Lower lobe of right lung (tissue), 2 donors: ENCODE measurements around the gene KRT32. TPM values are rescaled to one million over a fixed set of nuclear protein-coding genes. Genes with fewer than 3 reads are reported as not detected.
A peak's percentile ranks its signal among the peaks of the same experiment; 100 is the strongest.

Experiments used
- ATAC-seq, 2 donors: fragments of 200-7000 bp; cut with Tn5 transposase; one replicate each; pipeline ENCODE4 v1.9.1; 2020 to 2022; ENCODE audit warnings: mild to moderate bottlenecking in 2 of 2, moderate library complexity in 2 of 2
- DNase-seq: peaks from one replicate; pipeline ENCODE4 v3.0.0-alpha.2; 2020
- H3K27ac ChIP-seq: fragments of 200-600 bp; one replicate; pipeline ENCODE4 v1.8.0; 2022
- H3K27me3 ChIP-seq: fragments of 200-600 bp; one replicate; pipeline ENCODE4 v1.8.0; 2022; ENCODE audit warnings: low read depth
- H3K36me3 ChIP-seq: fragments of 200-600 bp; one replicate; pipeline ENCODE4 v1.8.0; 2022; ENCODE audit warnings: mild to moderate bottlenecking
- H3K4me1 ChIP-seq: fragments of 200-600 bp; one replicate; pipeline ENCODE4 v1.8.0; 2022
- H3K4me3 ChIP-seq: fragments of 200-600 bp; one replicate; pipeline ENCODE4 v1.8.0; 2022; ENCODE audit warnings: mild to moderate bottlenecking
- H3K9me3 ChIP-seq: fragments of 200-600 bp; one replicate; pipeline ENCODE4 v1.8.0; 2022
- intact Hi-C: fragments of 100-400 bp; cut with DNase I; formaldehyde crosslinking; loops from one replicate; pipeline ENCODE4 v1.11.0; 2022
- total RNA-seq: library from RNA; stranded (reverse); fragmentation: NEBNext Ultra II Directional; extraction: Animal tissue kit (Norgen Biotek cat#: 25700); gene quantifications from one replicate; pipeline ENCODE4 v1.2.1, GENCODE V29; 2021
- TF ChIP-seq, protein P1 (sequence below): fragments of 200-600 bp; IDR thresholded peaks from one replicate; pipeline ENCODE4 v1.8.0; 2022; ENCODE audit warnings: antibody characterized with exemption, mild to moderate bottlenecking
- donor health status: DM: no; HTN: yes; CAD: no; lungs with severe emphysema.

Gene KRT32
- total RNA-seq, 1 donor from 2014 or later: not detected

- Histone ChIP-seq H3K4me3 (no peak overlapping the region), H3K4me1 (no peaks in the 10 kb centered on the region), H3K27ac (no peak overlapping the region), H3K27me3 (no peaks in the 10 kb centered on the region), H3K9me3 (no peaks in the 10 kb centered on the region), H3K36me3 (no peaks in the 10 kb centered on the region)
- TF ChIP-seq, protein P1, sequence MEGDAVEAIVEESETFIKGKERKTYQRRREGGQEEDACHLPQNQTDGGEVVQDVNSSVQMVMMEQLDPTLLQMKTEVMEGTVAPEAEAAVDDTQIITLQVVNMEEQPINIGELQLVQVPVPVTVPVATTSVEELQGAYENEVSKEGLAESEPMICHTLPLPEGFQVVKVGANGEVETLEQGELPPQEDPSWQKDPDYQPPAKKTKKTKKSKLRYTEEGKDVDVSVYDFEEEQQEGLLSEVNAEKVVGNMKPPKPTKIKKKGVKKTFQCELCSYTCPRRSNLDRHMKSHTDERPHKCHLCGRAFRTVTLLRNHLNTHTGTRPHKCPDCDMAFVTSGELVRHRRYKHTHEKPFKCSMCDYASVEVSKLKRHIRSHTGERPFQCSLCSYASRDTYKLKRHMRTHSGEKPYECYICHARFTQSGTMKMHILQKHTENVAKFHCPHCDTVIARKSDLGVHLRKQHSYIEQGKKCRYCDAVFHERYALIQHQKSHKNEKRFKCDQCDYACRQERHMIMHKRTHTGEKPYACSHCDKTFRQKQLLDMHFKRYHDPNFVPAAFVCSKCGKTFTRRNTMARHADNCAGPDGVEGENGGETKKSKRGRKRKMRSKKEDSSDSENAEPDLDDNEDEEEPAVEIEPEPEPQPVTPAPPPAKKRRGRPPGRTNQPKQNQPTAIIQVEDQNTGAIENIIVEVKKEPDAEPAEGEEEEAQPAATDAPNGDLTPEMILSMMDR: no peak
- DNase-seq: no peak
- no peak for ATAC-seq
- intact Hi-C loops: no loop called here
Measured at GRCh38 chr17:41511716-41512115, 44.5 kb upstream of the KRT32 start.

- H3K4me1 ChIP-seq: no peaks in the 10 kb centered on the region
- H3K4me3 ChIP-seq: no peak overlapping the region
- H3K27me3 ChIP-seq: no peaks in the 10 kb centered on the region
- H3K9me3 ChIP-seq: no peaks in the 10 kb centered on the region
- peak; percentile 55 to 64 for ATAC-seq
- no peaks in the 10 kb centered on the region for H3K36me3 ChIP-seq
- TF ChIP-seq, protein P1: no peak
- DNase-seq: no peak
- no peak overlapping the region for H3K27ac ChIP-seq
- intact Hi-C loops: no loop called here
Measured at GRCh38 chr17:41511116-41511515, 43.9 kb upstream of the KRT32 start.

GRCh38 chr17:41510251-41511065 lies 43.3 kb upstream of the KRT32 start:
- no peaks in the 10 kb centered on the region for H3K36me3 ChIP-seq
- TF ChIP-seq, protein P1: no peak
- no peaks in the 10 kb centered on the region for H3K4me1 ChIP-seq
- H3K4me3 ChIP-seq: no peak overlapping the region
- no peaks in the 10 kb centered on the region for H3K27me3 ChIP-seq
- intact Hi-C loops: no loop called here
- ATAC-seq (no peak), DNase-seq (no peak)
- H3K27ac ChIP-seq: no peak overlapping the region
- no peaks in the 10 kb centered on the region for H3K9me3 ChIP-seq

DNA sequence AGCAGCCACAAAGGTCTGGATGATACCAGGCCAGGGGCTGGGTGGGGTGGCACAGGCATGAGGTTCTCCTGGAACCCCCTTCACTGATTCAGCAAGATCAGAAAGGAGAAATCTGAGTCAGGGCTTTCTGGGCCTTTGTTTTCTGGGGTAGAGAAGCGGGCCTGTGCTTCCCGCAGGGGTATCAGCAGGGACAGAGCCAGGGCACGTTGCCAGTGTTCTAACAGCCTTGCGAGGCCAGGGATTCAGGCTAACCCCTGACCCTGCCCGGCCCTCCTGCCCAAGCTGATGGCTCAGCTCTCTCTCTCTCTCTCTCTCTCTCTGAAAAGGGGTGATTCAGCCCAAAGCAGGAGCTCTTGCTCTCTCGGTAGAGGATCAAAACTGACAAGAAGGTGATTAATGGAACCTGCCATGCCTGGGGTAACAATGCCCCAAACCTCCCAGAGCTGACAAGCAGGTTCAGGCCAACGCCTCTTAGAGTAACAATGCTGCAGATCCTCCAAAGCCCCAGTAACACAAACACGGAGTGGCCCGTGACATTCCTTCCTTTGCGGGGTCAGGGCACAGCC lies 40.2 kb upstream of the KRT32 start:
- H3K27ac ChIP-seq: peak overlapping the region; percentile 69
- H3K4me3 ChIP-seq: no peak overlapping the region
- no peaks in the 10 kb centered on the region for H3K9me3 ChIP-seq
- intact Hi-C loops: no loop called here
- DNase-seq (no peak), ATAC-seq (no peak)
- H3K36me3 ChIP-seq: no peaks in the 10 kb centered on the region
- H3K4me1 ChIP-seq: no peaks in the 10 kb centered on the region
- TF ChIP-seq, protein P1: no peak
- no peaks in the 10 kb centered on the region for H3K27me3 ChIP-seq

- Histone ChIP-seq H3K27ac (peak overlapping the region; percentile 69), H3K4me1 (no peaks in the 10 kb centered on the region), H3K4me3 (no peak overlapping the region), H3K27me3 (no peaks in the 10 kb centered on the region), H3K36me3 (no peaks in the 10 kb centered on the region), H3K9me3 (no peaks in the 10 kb centered on the region)
- peak; percentile 47 for DNase-seq
- TF ChIP-seq, protein P1: no peak
- peak; percentile 78 to 83 for ATAC-seq
- intact Hi-C loops: no loop called here
Measured at GRCh38 chr17:41505809-41506767, 38.9 kb upstream of the KRT32 start.
